NCI-H2196 (cell line): ENCODE data around the gene ZNF263.
A peak's percentile ranks its signal among the peaks of the same experiment; 100 is the strongest.

Experiments used
- DNase-seq: peaks from one replicate; lab custom pipeline; 2025; ENCODE audit not compliant: unreplicated experiment; lab: John Stamatoyannopoulos, UW

The ZNF263 gene

GRCh38 chr16:3282730-3283542 is at the start of gene ZNF263:
ZNF263 (plus strand) TSS chr16:3283491; CDS start chr16:3283819, 328 bp downstream.
- DNase-seq = peak; percentile 97

- DNase-seq = no peak
These were observed 48.8 kb upstream of the ZNF263 start for GRCh38 chr16:3234543-3234856.

- peak; percentile 95 for DNase-seq
These were observed 48.3 kb upstream of the ZNF263 start, which contains the start of gene ZNF200 for GRCh38 chr16:3234857-3235561. ZNF200 (minus strand) TSS chr16:3235158; CDS start chr16:3233755, 1,403 bp downstream.

- no peak for DNase-seq
These were observed 47.2 kb upstream of the ZNF263 start for GRCh38 chr16:3235856-3236669.

GRCh38 chr16:3241761-3242160 is 41.5 kb upstream of the ZNF263 start:
- DNase-seq = no peak

GRCh38 chr16:3242709-3243108 is 40.6 kb upstream of the ZNF263 start:
- DNase-seq = no peak

GRCh38 chr16:3243882-3244281 is 39.4 kb upstream of the ZNF263 start:
- no peak for DNase-seq

GRCh38 chr16:3246002-3246401 is 37.3 kb upstream of the ZNF263 start:
- DNase-seq = no peak

- DNase-seq = no peak
These were observed 36.4 kb upstream of the ZNF263 start for GRCh38 chr16:3246876-3247275.

GRCh38 chr16:3248596-3248995 is 34.7 kb upstream of the ZNF263 start:
- no peak for DNase-seq

- no peak for DNase-seq
These were observed 34.3 kb upstream of the ZNF263 start for GRCh38 chr16:3249020-3249419.

- no peak for DNase-seq
These were observed 33.8 kb upstream of the ZNF263 start for GRCh38 chr16:3249451-3249850.

GRCh38 chr16:3252967-3253366 is 30.3 kb upstream of the ZNF263 start:
- DNase-seq = no peak

- no peak for DNase-seq
These were observed 29.0 kb upstream of the ZNF263 start for GRCh38 chr16:3254309-3254708.

GRCh38 chr16:3256146-3256865 is 27.0 kb upstream of the ZNF263 start, which contains the start of gene MEFV:
MEFV (minus strand) TSS chr16:3256633; CDS start chr16:3256587, 46 bp downstream.
- DNase-seq = no peak

GRCh38 chr16:3256866-3257465 is 26.3 kb upstream of the ZNF263 start:
- DNase-seq = no peak

- DNase-seq = no peak
These were observed 23.5 kb upstream of the ZNF263 start for GRCh38 chr16:3259836-3260235.

- DNase-seq = no peak
These were observed 20.8 kb upstream of the ZNF263 start for GRCh38 chr16:3262517-3262916.

- peak; percentile 98 for DNase-seq
These were observed 18.9 kb upstream of the ZNF263 start for GRCh38 chr16:3264137-3265036.
